ENCODE results near the gene GAGE12D. TPM values are rescaled to one million over a fixed set of nuclear protein-coding genes. Genes with fewer than 3 reads are reported as not detected.
"Not testable (repeated sequence)": the region's sequence is repeated elsewhere in the genome, so short reads cannot be mapped to it uniquely, and the experiment has no call there.

GAGE12D gene
- total and polyA plus RNA-seq, 2 of the 4 experiments (the other 2 are of a cell fraction) = not detected

- BruUV-seq (replicated peaks); H4K8ac ChIP-seq (ENCODE audit: low read depth in 2 of 2, low read length in 2 of 2); POLR2A ChIA-PET (ENCODE audit: unreplicated experiment); H2AFZ ChIP-seq (replicated peaks; ENCODE audit: low read length, poor library complexity); H3K9me1 ChIP-seq (ENCODE audit: insufficient read depth, low read length); CTCF ChIA-PET; ATAC-seq (ENCODE audit: low read depth); H3K79me1 ChIP-seq (ENCODE audit: low read depth in 1 of 2, low read length in 2 of 2); H3K9me3 ChIP-seq (ENCODE audit: control insufficient read depth, insufficient read depth, low read length); dilution Hi-C loops (cut with HindIII; ENCODE audit: low sequenced_read_pairs, unreplicated experiment); H2BK15ac ChIP-seq (ENCODE audit: low read depth, low read length); DNase-seq; H3K56ac ChIP-seq (ENCODE audit: extremely low read depth, insufficient read depth, low read length); in situ Hi-C loops (cut with MboI; ENCODE audit: low sequenced_read_pairs); H3K23ac ChIP-seq (ENCODE audit: low read depth, low read length); H3K4me1 ChIP-seq (ENCODE audit: control insufficient read depth, insufficient read depth, low read length); H4K91ac ChIP-seq (ENCODE audit: insufficient read depth, low read depth, low read length); H2BK5ac ChIP-seq (ENCODE audit: low read depth, low read length, poor library complexity, severe bottlenecking); H2BK120ac ChIP-seq (ENCODE audit: low read depth, low read length); H2BK20ac ChIP-seq (ENCODE audit: low read depth, low read length); H3K9ac ChIP-seq (ENCODE audit: low read depth, low read length); H3K14ac ChIP-seq (replicated peaks; ENCODE audit: low read depth, low read length); H3K4ac ChIP-seq (ENCODE audit: low read depth, low read length); H3K36me3 ChIP-seq (ENCODE audit: control insufficient read depth, insufficient read depth, low read length); H2AK5ac ChIP-seq (ENCODE audit: low read depth, low read length); H4K20me1 ChIP-seq (ENCODE audit: insufficient read depth, low read length); H3K4me2 ChIP-seq (ENCODE audit: low read depth, low read length); H3K27me3 ChIP-seq (ENCODE audit: control insufficient read depth, insufficient read depth, low read length); H3K27ac ChIP-seq (ENCODE audit: insufficient read depth, low read length); H3K18ac ChIP-seq (ENCODE audit: low read depth, low read length); H4K5ac ChIP-seq (ENCODE audit: low read depth, low read length); H2AK9ac ChIP-seq (replicated peaks; ENCODE audit: low read depth, low read length, poor library complexity); H3K4me3 ChIP-seq (ENCODE audit: insufficient read depth, low read depth, low read length); intact Hi-C loops (cut with micrococcal nuclease): not testable (repeated sequence)
- no CpG with 5 or more reads among the region's 16 CpGs for WGBS, 2 experiments (ENCODE audit: extremely low coverage in 2 of 2, insufficient read length in 1 of 2)
Measured at GRCh38 chrX:49589196-49589595, 47.7 kb downstream of the GAGE12D start, which contains the start of gene GAGE2A. Gene GAGE2A (plus strand): TSS chrX:49589496. CDS start chrX:49590651, 1,155 bp downstream.

DNA sequence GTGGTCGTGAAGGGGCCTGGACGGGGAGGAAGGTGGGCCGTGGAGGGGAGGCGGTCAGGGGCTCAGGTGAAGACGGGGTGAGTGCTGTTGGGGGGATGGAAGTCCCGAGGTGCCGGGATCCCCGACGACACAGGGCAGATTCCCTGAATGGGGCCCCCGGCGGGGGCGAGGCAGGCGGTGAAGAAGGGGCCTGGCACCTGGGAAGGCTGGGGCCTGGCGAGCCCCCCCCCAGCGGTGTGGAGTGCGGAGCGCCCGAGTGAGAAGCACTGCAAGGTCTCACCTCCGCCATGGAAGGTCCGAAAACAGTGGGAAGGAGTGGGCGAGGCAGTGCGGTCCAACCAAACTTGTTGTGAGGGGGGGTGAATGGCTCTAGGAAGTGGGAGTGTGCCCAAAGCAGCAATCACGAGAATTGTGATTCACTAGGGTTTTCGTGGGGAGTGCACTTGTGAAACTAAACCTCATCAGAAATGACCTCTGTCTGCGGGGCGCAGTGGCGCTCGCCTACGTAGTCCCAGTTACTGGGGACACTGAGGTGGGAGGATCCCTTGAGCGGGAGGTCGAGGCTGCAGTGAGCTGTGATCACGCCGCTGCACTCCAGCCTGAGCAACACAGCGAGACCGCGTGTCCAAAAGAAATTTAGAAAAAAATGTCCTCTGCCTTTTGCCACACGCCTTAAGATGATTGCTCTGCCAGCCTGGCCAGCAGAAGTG, 48.4 kb downstream of the GAGE12D start:
- H3K9me3 ChIP-seq (ENCODE audit: control insufficient read depth, insufficient read depth, low read length); intact Hi-C loops (cut with micrococcal nuclease): not testable (repeated sequence)
- 75% methylated on average over 8 of the region's 37 CpGs; no CpG with 5 or more reads in 1 of the 2 experiments for WGBS, 2 experiments (ENCODE audit: extremely low coverage in 2 of 2, insufficient read length in 1 of 2)

More for the DNA sequence above, 48.4 kb downstream of the GAGE12D start:
- H4K5ac ChIP-seq (ENCODE audit: low read depth, low read length); in situ Hi-C loops (cut with MboI; ENCODE audit: low sequenced_read_pairs); H3K9ac ChIP-seq (ENCODE audit: low read depth, low read length); H3K18ac ChIP-seq (ENCODE audit: low read depth, low read length); CTCF ChIA-PET; H2BK120ac ChIP-seq (ENCODE audit: low read depth, low read length); H4K20me1 ChIP-seq (ENCODE audit: insufficient read depth, low read length); POLR2A ChIA-PET (ENCODE audit: unreplicated experiment); H4K91ac ChIP-seq (ENCODE audit: insufficient read depth, low read depth, low read length); H3K4me2 ChIP-seq (ENCODE audit: low read depth, low read length); H2AFZ ChIP-seq (replicated peaks; ENCODE audit: low read length, poor library complexity); H2AK5ac ChIP-seq (ENCODE audit: low read depth, low read length); H3K27ac ChIP-seq (ENCODE audit: insufficient read depth, low read length); H2BK5ac ChIP-seq (ENCODE audit: low read depth, low read length, poor library complexity, severe bottlenecking); H3K36me3 ChIP-seq (ENCODE audit: control insufficient read depth, insufficient read depth, low read length); ATAC-seq (ENCODE audit: low read depth); H3K9me1 ChIP-seq (ENCODE audit: insufficient read depth, low read length); dilution Hi-C loops (cut with HindIII; ENCODE audit: low sequenced_read_pairs, unreplicated experiment); BruUV-seq (replicated peaks); H3K4me1 ChIP-seq (ENCODE audit: control insufficient read depth, insufficient read depth, low read length); H4K8ac ChIP-seq (ENCODE audit: low read depth in 2 of 2, low read length in 2 of 2); H3K56ac ChIP-seq (ENCODE audit: extremely low read depth, insufficient read depth, low read length); H3K23ac ChIP-seq (ENCODE audit: low read depth, low read length); H3K4me3 ChIP-seq (ENCODE audit: insufficient read depth, low read depth, low read length); H3K4ac ChIP-seq (ENCODE audit: low read depth, low read length); H3K79me1 ChIP-seq (ENCODE audit: low read depth in 1 of 2, low read length in 2 of 2); H2AK9ac ChIP-seq (replicated peaks; ENCODE audit: low read depth, low read length, poor library complexity); DNase-seq; H3K27me3 ChIP-seq (ENCODE audit: control insufficient read depth, insufficient read depth, low read length); H2BK15ac ChIP-seq (ENCODE audit: low read depth, low read length); H3K14ac ChIP-seq (replicated peaks; ENCODE audit: low read depth, low read length); H2BK20ac ChIP-seq (ENCODE audit: low read depth, low read length): not testable (repeated sequence)
